Neural crest cell (in vitro differentiated cells): ENCODE measurements around the gene PRDX6. TPM values are rescaled to one million over a fixed set of nuclear protein-coding genes. Genes with fewer than 3 reads are reported as not detected.

Experiments used
- DNase-seq: peaks from one replicate; pipeline ENCODE4 v3.0.0; 2021; ENCODE audit warnings: low read depth, mixed read lengths, low spot score
- H3K27ac Mint-ChIP-seq: one replicate; pipeline ENCODE4 v1.8.0; 2021; ENCODE audit warnings: mild to moderate bottlenecking, mixed read lengths; ENCODE audit not compliant: unreplicated experiment
- H3K27me3 Mint-ChIP-seq: 2 replicates; pipeline ENCODE4 v1.8.0; 2021; ENCODE audit warnings: low read depth, mild to moderate bottlenecking, mixed read lengths
- H3K36me3 Mint-ChIP-seq: 2 replicates; pipeline ENCODE4 v1.8.0; 2021; ENCODE audit warnings: low read depth, mild to moderate bottlenecking, mixed read lengths
- H3K4me1 Mint-ChIP-seq: 2 replicates; pipeline ENCODE4 v1.8.0; 2021; ENCODE audit warnings: mixed read lengths
- H3K4me3 Mint-ChIP-seq: one replicate; pipeline ENCODE4 v1.8.0; 2021; ENCODE audit warnings: mild to moderate bottlenecking, mixed read lengths
- H3K9me3 Mint-ChIP-seq: 2 replicates; pipeline ENCODE4 v1.8.0; 2021; ENCODE audit warnings: mixed read lengths
- CTCF ChIP-seq: fragments of 200-600 bp; sonication (generic); conservative IDR thresholded peaks from 2 replicates; pipeline ENCODE4 v1.5.0; 2021; ENCODE audit warnings: antibody characterized with exemption, mild to moderate bottlenecking
- total RNA-seq: library from RNA; stranded (reverse); gene quantifications from 2 replicates; pipeline ENCODE4 v1.2.1, GENCODE V29; 2021

The PRDX6 gene
- total RNA-seq, 1 donor from 2014 or later, result 234 TPM

DNA sequence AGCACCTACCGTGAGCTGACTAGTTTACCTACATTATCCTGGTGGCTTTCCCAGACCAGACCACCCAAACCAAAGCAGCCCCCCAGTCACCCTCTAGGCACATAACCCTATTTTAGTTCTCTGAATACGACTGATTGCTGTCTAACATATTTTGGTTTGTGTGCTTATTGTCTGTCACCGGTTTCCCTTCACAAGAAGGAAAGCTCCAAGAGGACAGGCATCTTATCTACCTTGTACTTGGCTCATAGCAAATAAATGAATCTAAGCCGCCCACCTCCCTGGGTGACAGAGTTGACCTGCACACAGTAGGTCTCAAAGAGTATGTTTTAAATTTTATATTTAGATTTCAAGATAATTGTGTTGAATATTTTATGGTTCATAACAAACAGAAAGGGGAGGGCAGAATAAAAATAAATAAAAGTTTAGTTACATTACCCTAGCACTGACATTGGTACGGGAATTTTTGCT is 904 bp upstream of the PRDX6 start:
- no peak for DNase-seq
- Mint-ChIP-seq H3K9me3 (peaks cover 5% of the 10 kb centered on the region), H3K27ac (no peak overlapping the region), H3K4me1 (peaks cover 36% of the 10 kb centered on the region), H3K4me3 (peak overlapping the region; percentile 91), H3K27me3 (no peaks in the 10 kb centered on the region), H3K36me3 (peaks cover 15% of the 10 kb centered on the region)
- no peak for TF ChIP-seq CTCF

- Mint-ChIP-seq H3K36me3 (peaks cover 13% of the 10 kb centered on the region), H3K27me3 (no peaks in the 10 kb centered on the region), H3K4me3 (peak overlapping the region; percentile 91), H3K27ac (peak overlapping the region; percentile 94), H3K9me3 (peaks cover 5% of the 10 kb centered on the region), H3K4me1 (peaks cover 36% of the 10 kb centered on the region)
- peak; percentile 0 for TF ChIP-seq CTCF
- DNase-seq, result peak; percentile 71
Measured at GRCh38 chr1:173476665-173477285, 360 bp upstream of the PRDX6 start.

- no peaks in the 10 kb centered on the region for H3K9me3 Mint-ChIP-seq
- H3K36me3 Mint-ChIP-seq, result peaks cover 16% of the 10 kb centered on the region
- peak overlapping the region; percentile 5 for H3K27ac Mint-ChIP-seq
- DNase-seq, result no peak
- no peak for TF ChIP-seq CTCF
- H3K4me1 Mint-ChIP-seq, result peaks cover 36% of the 10 kb centered on the region
- no peaks in the 10 kb centered on the region for H3K27me3 Mint-ChIP-seq
- peak overlapping the region; percentile 87 for H3K4me3 Mint-ChIP-seq
Measured at GRCh38 chr1:173478094-173478674, 1.0 kb downstream of the PRDX6 start.

DNA sequence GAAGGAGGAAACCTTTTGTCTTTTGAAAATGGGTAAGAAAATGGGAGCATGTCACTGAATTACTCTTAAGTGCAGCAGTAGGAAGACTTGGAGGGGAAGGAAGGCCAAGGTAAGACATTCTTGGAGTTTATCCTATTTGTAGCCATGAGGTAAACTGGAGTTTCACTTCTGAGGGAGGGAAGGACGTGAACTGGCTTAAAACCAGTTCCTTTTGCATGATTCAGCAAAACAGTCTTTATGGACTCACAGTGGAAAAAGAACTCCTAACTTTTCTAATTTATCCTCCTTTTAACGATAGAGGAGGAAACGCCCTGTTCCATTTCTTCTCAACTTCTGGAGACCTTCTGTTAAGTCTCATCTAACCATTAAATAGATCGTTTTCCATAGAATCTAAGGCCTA is 2.5 kb downstream of the PRDX6 start:
- Mint-ChIP-seq H3K36me3 (peaks cover 19% of the 10 kb centered on the region), H3K27me3 (no peaks in the 10 kb centered on the region), H3K9me3 (no peaks in the 10 kb centered on the region), H3K4me1 (peaks cover 36% of the 10 kb centered on the region), H3K27ac (no peak overlapping the region), H3K4me3 (peak overlapping the region; percentile 74)
- DNase-seq, result no peak
- TF ChIP-seq CTCF, result no peak

GRCh38 chr1:173481195-173481772 is 4.1 kb downstream of the PRDX6 start:
- Mint-ChIP-seq H3K27ac (peak overlapping the region; percentile 3), H3K4me1 (peaks cover 24% of the 10 kb centered on the region), H3K9me3 (no peaks in the 10 kb centered on the region), H3K4me3 (no peak overlapping the region), H3K27me3 (no peaks in the 10 kb centered on the region), H3K36me3 (peaks cover 31% of the 10 kb centered on the region)
- no peak for TF ChIP-seq CTCF
- no peak for DNase-seq
